OCI-LY1 (cell line): ENCODE results near the gene FAM20C.

ENCODE experiments used
- H2AFZ ChIP-seq: fragments of 200-600 bp; sonication (generic), shearing (Covaris generic); 2 replicates; pipeline ENCODE4 v1.6.0; 2014; ENCODE audit warnings: antibody characterized with exemption, mild to moderate bottlenecking, low read length
- H3F3A ChIP-seq: fragments of 200-600 bp; sonication (generic), shearing (Covaris generic); 2 replicates; pipeline ENCODE4 v1.6.0; 2014; ENCODE audit warnings: mild to moderate bottlenecking, antibody characterized with exemption, low read length, moderate library complexity; ENCODE audit not compliant: insufficient read depth
- H3K27ac ChIP-seq: fragments of 200-600 bp; sonication (generic); 2 replicates; pipeline ENCODE4 v1.5.1; 2014; ENCODE audit warnings: low read length, mixed run types, mild to moderate bottlenecking, low read depth; ENCODE audit not compliant: poor library complexity, severe bottlenecking
- H3K27me3 ChIP-seq: fragments of 200-600 bp; sonication (generic); 2 replicates; pipeline ENCODE4 v1.6.0; 2014; ENCODE audit warnings: antibody characterized with exemption, mild to moderate bottlenecking, low read length, moderate library complexity; ENCODE audit not compliant: insufficient read depth
- H3K36me3 ChIP-seq: fragments of 200-600 bp; sonication (generic); 2 replicates; pipeline ENCODE4 v1.6.1; 2014; ENCODE audit warnings: mild to moderate bottlenecking, antibody characterized with exemption, low read length, moderate library complexity, mixed read lengths; ENCODE audit not compliant: insufficient read depth
- H3K4me1 ChIP-seq: fragments of 200-600 bp; sonication (generic); 2 replicates; pipeline ENCODE4 v1.5.1; 2014; ENCODE audit warnings: mild to moderate bottlenecking, low read length, moderate library complexity; ENCODE audit not compliant: insufficient read depth, severe bottlenecking
- H3K4me2 ChIP-seq: fragments of 200-600 bp; sonication (generic), shearing (Covaris generic); 2 replicates; pipeline ENCODE4 v1.6.1; 2014; ENCODE audit warnings: low read length
- H3K4me3 ChIP-seq: fragments of 200-600 bp; sonication (generic); 2 replicates; pipeline ENCODE4 v1.5.1; 2014; ENCODE audit warnings: low read length, low read depth, mild to moderate bottlenecking, mixed read lengths; ENCODE audit not compliant: poor library complexity, severe bottlenecking
- H3K79me2 ChIP-seq: fragments of 200-600 bp; shearing (Covaris generic); 2 replicates; pipeline ENCODE4 v1.6.1; 2016; ENCODE audit warnings: mixed run types, low read length, mixed read lengths; ENCODE audit not compliant: insufficient read depth
- H3K9ac ChIP-seq: fragments of 200-600 bp; sonication (generic), shearing (Covaris generic); 2 replicates; pipeline ENCODE4 v1.6.1; 2014; ENCODE audit warnings: mild to moderate bottlenecking, low read length, mixed read lengths
- H3K9me2 ChIP-seq: fragments of 200-600 bp; sonication (generic), shearing (Covaris generic); 2 replicates; pipeline ENCODE4 v1.6.1; 2014; ENCODE audit warnings: low read depth, mild to moderate bottlenecking, low read length, mixed read lengths
- H3K9me3 ChIP-seq: fragments of 200-600 bp; shearing (Covaris generic); 2 replicates; pipeline ENCODE4 v1.6.1; 2014; ENCODE audit warnings: low read length, mixed read lengths
- H4K20me1 ChIP-seq: fragments of 200-600 bp; sonication (generic), shearing (Covaris generic); 2 replicates; pipeline ENCODE4 v1.6.0; 2016; ENCODE audit warnings: mild to moderate bottlenecking, low read length; ENCODE audit not compliant: insufficient read depth
- CTCF ChIP-seq: fragments of 200-600 bp; sonication (generic), shearing (Covaris generic); IDR thresholded peaks from 2 replicates; pipeline ENCODE4 v1.5.1; 2017; ENCODE audit warnings: mild to moderate bottlenecking, antibody characterized with exemption, low read length, moderate library complexity, mixed read lengths
- EZH2 ChIP-seq: fragments of 200-600 bp; sonication (generic), shearing (Covaris generic); IDR thresholded peaks from 2 replicates; pipeline ENCODE4 v1.8.0; 2017; ENCODE audit warnings: borderline replicate concordance, mixed run types, mild to moderate bottlenecking, antibody characterized with exemption, low read length, moderate library complexity, mixed read lengths

The FAM20C gene

GRCh38 chr7:211715-212058 is 19.3 kb downstream of the FAM20C start:
- H3K4me3 ChIP-seq = no peak overlapping the region
- H3K4me2 ChIP-seq = no peak overlapping the region
- no peaks in the 10 kb centered on the region for H4K20me1 ChIP-seq
- no peaks in the 10 kb centered on the region for H3K9me2 ChIP-seq
- H3K27ac ChIP-seq = no peak overlapping the region
- H3K36me3 ChIP-seq = no peaks in the 10 kb centered on the region
- no peaks in the 10 kb centered on the region for H3K4me1 ChIP-seq
- H3K27me3 ChIP-seq = no peaks in the 10 kb centered on the region
- TF ChIP-seq CTCF (no peak), EZH2 (no peak)
- no peak overlapping the region for H3K9ac ChIP-seq
- no peaks in the 10 kb centered on the region for H3K79me2 ChIP-seq
- no peaks in the 10 kb centered on the region for H3K9me3 ChIP-seq
- no peak overlapping the region for H2AFZ ChIP-seq
- no peaks in the 10 kb centered on the region for H3F3A ChIP-seq

GRCh38 chr7:212754-213153 is 20.4 kb downstream of the FAM20C start:
- Histone ChIP-seq H2AFZ (no peak overlapping the region), H3K4me2 (no peak overlapping the region), H3K27ac (no peak overlapping the region), H3K9ac (no peak overlapping the region), H3K9me3 (no peaks in the 10 kb centered on the region), H3K27me3 (no peaks in the 10 kb centered on the region), H3F3A (no peaks in the 10 kb centered on the region), H3K4me3 (no peak overlapping the region), H3K4me1 (no peaks in the 10 kb centered on the region), H4K20me1 (no peaks in the 10 kb centered on the region), H3K36me3 (no peaks in the 10 kb centered on the region), H3K79me2 (no peaks in the 10 kb centered on the region), H3K9me2 (no peaks in the 10 kb centered on the region)
- TF ChIP-seq CTCF = no peak
- no peak for TF ChIP-seq EZH2

GRCh38 chr7:213324-213993 is 21.1 kb downstream of the FAM20C start:
- no peak overlapping the region for H3K4me3 ChIP-seq
- no peak overlapping the region for H2AFZ ChIP-seq
- TF ChIP-seq CTCF (no peak), EZH2 (no peak)
- H3K79me2 ChIP-seq = no peaks in the 10 kb centered on the region
- H3K4me2 ChIP-seq = no peak overlapping the region
- H3K36me3 ChIP-seq = no peaks in the 10 kb centered on the region
- no peaks in the 10 kb centered on the region for H3K9me3 ChIP-seq
- H4K20me1 ChIP-seq = no peaks in the 10 kb centered on the region
- no peaks in the 10 kb centered on the region for H3K4me1 ChIP-seq
- no peak overlapping the region for H3K27ac ChIP-seq
- H3K27me3 ChIP-seq = no peaks in the 10 kb centered on the region
- H3K9me2 ChIP-seq = no peaks in the 10 kb centered on the region
- H3K9ac ChIP-seq = no peak overlapping the region
- no peaks in the 10 kb centered on the region for H3F3A ChIP-seq
